H1 (cell line): Measurements from ENCODE around the gene RAB3A. TPM values are rescaled to one million over a fixed set of nuclear protein-coding genes. Genes with fewer than 3 reads are reported as not detected.

Experiments used
- CTCF ChIA-PET: fragments of 300-600 bp; sonication (Branson Sonifier 250); formaldehyde crosslinking; loops from one replicate; lab custom pipeline; 2021; ENCODE audit not compliant: partially characterized antibody; lab: Charles Lee
- POLR2A ChIA-PET: fragments of 300-600 bp; sonication (Branson Sonifier 250); formaldehyde crosslinking; loops from one replicate; lab custom pipeline; 2021; ENCODE audit warnings: inconsistent platforms; ENCODE audit not compliant: partially characterized antibody; lab: Charles Lee
- DNase-seq, 2 experiments: peaks; one replicate each; pipeline versions ENCODE4 v3.0.0 to v3.0.0-alpha.2; 2010 to 2022; ENCODE audit warnings: low spot score in 2 of 2, low read depth in 1 of 2, mixed read lengths in 1 of 2
- FAIRE-seq: peaks from 2 replicates; lab custom pipeline; 2011; peaks lifted over from hg19 to GRCh38; lab: Jason Lieb, UNC
- H2AFZ ChIP-seq: 2 replicates; pipeline ENCODE4 v1.8.1; 2012; ENCODE audit warnings: low read length, inconsistent platforms
- H2AK5ac ChIP-seq: 2 replicates; pipeline ENCODE4 v1.6.1; 2013; ENCODE audit warnings: low read depth, low read length
- H2BK120ac ChIP-seq: replicated peaks from 2 replicates; pipeline ENCODE3; 2013; ENCODE audit warnings: low read depth, low read length, inconsistent platforms
- H2BK12ac ChIP-seq: 2 replicates; pipeline ENCODE4 v1.6.1; 2013; ENCODE audit warnings: low read depth, low read length
- H2BK15ac ChIP-seq: 2 replicates; pipeline ENCODE4 v1.6.1; 2013; ENCODE audit warnings: low read length
- H2BK20ac ChIP-seq: 2 replicates; pipeline ENCODE4 v1.6.1; 2013; ENCODE audit warnings: low read length
- H2BK5ac ChIP-seq: 2 replicates; pipeline ENCODE4 v1.6.1; 2013; ENCODE audit warnings: low read depth, low read length
- H3K14ac ChIP-seq: 2 replicates; pipeline ENCODE4 v1.6.1; 2013; ENCODE audit warnings: inconsistent platforms; ENCODE audit not compliant: insufficient read length
- H3K18ac ChIP-seq: 2 replicates; pipeline ENCODE4 v1.6.1; 2013; ENCODE audit warnings: low read length; ENCODE audit errors: extremely low read depth
- H3K23ac ChIP-seq: 2 replicates; pipeline ENCODE4 v1.6.1; 2013; ENCODE audit warnings: inconsistent platforms; ENCODE audit not compliant: insufficient read length
- H3K23me2 ChIP-seq: 2 replicates; pipeline ENCODE4 v1.6.1; 2013; ENCODE audit warnings: low read depth, low read length
- H3K27ac ChIP-seq: 2 replicates; pipeline ENCODE4 v1.6.1; 2011; ENCODE audit warnings: low read depth, low read length, inconsistent platforms
- H3K27me3 ChIP-seq, 4 experiments: replicated peaks in 1 of 4; 1 replicate in 1 of 4; 2 replicates in 3 of 4; pipeline versions ENCODE4 v1.6.1 to v1.8.1; 2011 to 2013; ENCODE audit warnings: low read length in 3 of 4, mild to moderate bottlenecking in 3 of 4, inconsistent platforms in 2 of 4, mixed read lengths in 2 of 4, moderate library complexity in 1 of 4; ENCODE audit not compliant: control insufficient read depth in 3 of 4, insufficient read depth in 3 of 4; ENCODE audit errors: extremely low read depth in 1 of 4
- H3K36me3 ChIP-seq, 4 experiments: 2 replicates each; pipeline versions ENCODE4 v1.6.1 to v1.8.1; 2011 to 2013; ENCODE audit warnings: mild to moderate bottlenecking in 4 of 4, low read length in 3 of 4, moderate library complexity in 2 of 4, control low read depth in 1 of 4, inconsistent platforms in 1 of 4; ENCODE audit not compliant: insufficient read depth in 4 of 4, control insufficient read depth in 2 of 4
- H3K4ac ChIP-seq: replicated peaks from 2 replicates; pipeline ENCODE3; 2013; ENCODE audit warnings: low read length, low read depth, mixed read lengths, inconsistent platforms; ENCODE audit not compliant: insufficient read length
- H3K4me1 ChIP-seq, 4 experiments: replicated peaks in 1 of 4; 1 replicate in 1 of 4; 2 replicates in 3 of 4; pipeline versions ENCODE4 v1.6.1 to v1.8.1; 2011 to 2013; ENCODE audit warnings: low read length in 3 of 4, inconsistent platforms in 2 of 4, mixed read lengths in 1 of 4; ENCODE audit not compliant: insufficient read depth in 4 of 4, control insufficient read depth in 3 of 4
- H3K4me2 ChIP-seq, 2 experiments: 2 replicates each; pipeline versions ENCODE4 v1.6.1 to v1.8.1; 2011 to 2013; ENCODE audit warnings: low read depth in 2 of 2, low read length in 2 of 2, control low read depth in 1 of 2, inconsistent platforms in 1 of 2, mild to moderate bottlenecking in 1 of 2; ENCODE audit not compliant: insufficient read depth in 1 of 2
- H3K4me3 ChIP-seq, 4 experiments: fragments of 200-600, 300-600 bp in 1 of 4; sonication (generic), shearing (Covaris generic), sonication (Bioruptor Twin) in 1 of 4; 2 replicates each; pipeline versions ENCODE4 v1.5.1 to v1.8.1; 2011 to 2016; ENCODE audit warnings: low read length in 4 of 4, low read depth in 3 of 4, control low read depth in 2 of 4, inconsistent platforms in 2 of 4, mild to moderate bottlenecking in 2 of 4, mixed read lengths in 1 of 4, moderate library complexity in 1 of 4; ENCODE audit not compliant: insufficient read depth in 2 of 4; ENCODE audit errors: extremely low read depth in 1 of 4
- H3K56ac ChIP-seq: replicated peaks from 2 replicates; pipeline ENCODE3; 2013; ENCODE audit warnings: low read depth, mild to moderate bottlenecking, mixed read lengths, low read length, inconsistent platforms; ENCODE audit not compliant: insufficient read length
- H3K79me1 ChIP-seq: 2 replicates; pipeline ENCODE4 v1.6.1; 2013; ENCODE audit warnings: low read depth, low read length, control low read depth
- H3K79me2 ChIP-seq, 2 experiments: 2 replicates each; pipeline versions ENCODE4 v1.6.1 to v1.8.1; 2012 to 2013; ENCODE audit warnings: low read length in 2 of 2, mild to moderate bottlenecking in 2 of 2, inconsistent platforms in 1 of 2; ENCODE audit not compliant: insufficient read depth in 2 of 2, control insufficient read depth in 1 of 2
- H3K9ac ChIP-seq, 4 experiments: replicated peaks in 1 of 4; 1 replicate in 1 of 4; 2 replicates in 3 of 4; pipeline versions ENCODE4 v1.6.1 to v1.8.1; 2011 to 2013; ENCODE audit warnings: low read depth in 3 of 4, low read length in 3 of 4, control low read depth in 2 of 4, mild to moderate bottlenecking in 2 of 4, moderate library complexity in 2 of 4, inconsistent platforms in 1 of 4; ENCODE audit errors: extremely low read depth in 1 of 4
- H3K9me3 ChIP-seq, 2 experiments: 2 replicates each; pipeline versions ENCODE4 v1.6.1 to v1.8.1; 2012 to 2013; ENCODE audit warnings: mild to moderate bottlenecking in 2 of 2, moderate library complexity in 2 of 2, control low read depth in 1 of 2, inconsistent platforms in 1 of 2, low read depth in 1 of 2, low read length in 1 of 2, mixed read lengths in 1 of 2; ENCODE audit not compliant: insufficient read depth in 2 of 2
- H4K20me1 ChIP-seq, 2 experiments: replicated peaks in 1 of 2; 2 replicates each; pipeline versions ENCODE3 to v1.8.1; 2011 to 2013; ENCODE audit warnings: inconsistent platforms in 2 of 2, low read length in 2 of 2, mild to moderate bottlenecking in 1 of 2; ENCODE audit not compliant: insufficient read depth in 2 of 2, control insufficient read depth in 1 of 2
- H4K5ac ChIP-seq: 2 replicates; pipeline ENCODE4 v1.6.1; 2013; ENCODE audit warnings: low read length, low read depth, mixed read lengths, inconsistent platforms; ENCODE audit not compliant: insufficient read length
- H4K8ac ChIP-seq: 2 replicates; pipeline ENCODE4 v1.8.0; 2013; ENCODE audit warnings: mild to moderate bottlenecking, moderate library complexity, low read length, inconsistent platforms; ENCODE audit not compliant: insufficient read depth; ENCODE audit errors: extremely low read depth
- H4K91ac ChIP-seq: replicated peaks from 2 replicates; pipeline ENCODE3; 2013; ENCODE audit warnings: low read length, mixed read lengths, inconsistent platforms; ENCODE audit not compliant: insufficient read length
- BCL11A ChIP-seq, 2 experiments: IDR thresholded peaks; one replicate each; pipeline ENCODE4 v1.6.1; 2011; ENCODE audit warnings: low read depth in 2 of 2, low read length in 2 of 2, mild to moderate bottlenecking in 2 of 2
- CHD2 ChIP-seq: IDR thresholded peaks from 2 replicates; pipeline ENCODE4 v1.6.1; 2012; ENCODE audit warnings: low read length, improper control_type of control experiment
- POU5F1 ChIP-seq: IDR thresholded peaks from 2 replicates; pipeline ENCODE4 v1.6.1; 2011; ENCODE audit warnings: low read depth, mild to moderate bottlenecking, low read length, moderate library complexity
- SP4 ChIP-seq: IDR thresholded peaks from 2 replicates; pipeline ENCODE4 v1.6.1; 2012; ENCODE audit warnings: low read length, inconsistent platforms
- WGBS, 2 experiments: shearing (Covaris generic) in 1 of 2; methylation state at CpG; one replicate each; pipeline versions ENCODE4 v1.1.6 to v1.1.7; 2013 to 2015; ENCODE audit warnings: low lambda C conversion rate in 2 of 2, mixed read lengths in 2 of 2, inconsistent platforms in 1 of 2, low coverage in 1 of 2, missing lambda C conversion rate in 1 of 2; ENCODE audit not compliant: insufficient replicate concordance in 2 of 2, insufficient coverage in 1 of 2, insufficient read length in 1 of 2; ENCODE audit errors: extremely low coverage in 1 of 2, missing lambda C conversion rate in 1 of 2; 5-methylcytosine and 5-hydroxymethylcytosine counted together
- polyA plus RNA-seq, 7 experiments: library from polyadenylated mRNA; depleted of rRNA in 3 of 7; stranded (reverse) in 5 of 7; unstranded in 2 of 7; fragments of >200 nt in 5 of 7; fragments of 200-250 nt in 2 of 7; gene quantifications; 1 replicate in 5 of 7; 2 replicates in 1 of 7; 4 replicates in 1 of 7; pipeline versions ENCODE4 v1.2.1 to v1.2.3, GENCODE V29; 2011 to 2013; ENCODE audit warnings: missing spikeins in 2 of 7, mixed read lengths in 2 of 7
- total RNA-seq: library from RNA; stranded (reverse); fragmentation: NEBNext Ultra II Directional; extraction: Animal tissue kit (Norgen Biotek cat#: 25700); gene quantifications from 2 replicates; pipeline ENCODE4 v1.2.1, GENCODE V29; 2021

RAB3A gene
- total and polyA plus RNA-seq, 2 of the 8 experiments (the other 6 are each of a cell fraction or from before 2014, with no cell fraction given) = 13.6 to 14.2 TPM

GRCh38 chr19:18190278-18190677 is 13.6 kb downstream of the RAB3A start:
- CTCF ChIA-PET = interaction anchor here (0.9 to 2.0 kb wide), 3 partner anchors 42 to 89 kb away, joined by 4 to 9 read pairs (median 4); no protein-coding TSS in a partner anchor
- no peak overlapping the region for H3K27ac ChIP-seq
- FAIRE-seq (no peak), DNase-seq (no peak)
- no peak overlapping the region for H3K56ac ChIP-seq
- H3K4me3 ChIP-seq = no peak overlapping the region
- H4K8ac ChIP-seq = no peak overlapping the region; the same call in 1 of the 2 replicates
- no peak overlapping the region for H3K14ac ChIP-seq
- H3K36me3 ChIP-seq = no peaks in the 10 kb centered on the region
- no peak overlapping the region for H2BK5ac ChIP-seq
- H2BK12ac ChIP-seq = no peak overlapping the region
- H3K23me2 ChIP-seq = peaks cover 10% of the 10 kb centered on the region
- H3K4ac ChIP-seq = no peak overlapping the region
- H2AFZ ChIP-seq = no peak overlapping the region
- no peak overlapping the region for H4K91ac ChIP-seq
- no peak overlapping the region for H2BK20ac ChIP-seq
- peaks cover 0 to 4% of the 10 kb centered on the region in 2 experiments; a peak in 1 of 4 replicates for H3K79me2 ChIP-seq
- no peaks in the 10 kb centered on the region for H3K9me3 ChIP-seq
- no peak overlapping the region for H3K23ac ChIP-seq
- no peak overlapping the region for H2BK15ac ChIP-seq
- H3K4me1 ChIP-seq = peaks cover 6 to 14% (median 10%) of the 10 kb centered on the region in 4 experiments
- H3K4me2 ChIP-seq = no peak overlapping the region
- 90% methylated on average over 4 of the region's 4 CpGs; no CpG with 5 or more reads in 1 of the 2 experiments for WGBS, 2 experiments
- H2BK120ac ChIP-seq = no peak overlapping the region
- H4K20me1 ChIP-seq = peaks cover 3 to 12% of the 10 kb centered on the region in 2 experiments
- H2AK5ac ChIP-seq = no peak overlapping the region
- H4K5ac ChIP-seq = no peak overlapping the region
- no peak overlapping the region for H3K18ac ChIP-seq
- H3K79me1 ChIP-seq = peaks cover 6% of the 10 kb centered on the region; the same call in 1 of the 2 replicates
- TF ChIP-seq BCL11A (IDR thresholded peaks at IDR 0.05; ENCODE audit: low read depth in 2 of 2, low read length in 2 of 2) (no peak), POU5F1 (no peak), SP4 (no peak), CHD2 (no peak)
- POLR2A ChIA-PET = interaction anchor here (0.7 to 1.5 kb wide), 2 partner anchors 80 to 1040 kb away, joined by 3 to 4 read pairs; no protein-coding TSS in a partner anchor
- H3K27me3 ChIP-seq = no peaks in the 10 kb centered on the region
- no peak overlapping the region for H3K9ac ChIP-seq
